ENCODE measurements around the gene TRRAP. TPM values are rescaled to one million over a fixed set of nuclear protein-coding genes. Genes with fewer than 3 reads are reported as not detected.

The TRRAP gene
- total RNA-seq, 1 donor = 25.4 TPM

GRCh38 chr7:98970016-98970615, 91.8 kb downstream of the TRRAP start:
- Histone ChIP-seq H3K4me3 (ENCODE audit: low read length) (no peak overlapping the region), H3K4me1 (ENCODE audit: insufficient read depth, low read length) (no peaks in the 10 kb centered on the region), H3K9me3 (ENCODE audit: low read depth, low read length) (no peaks in the 10 kb centered on the region), H3K27me3 (ENCODE audit: insufficient read depth, low read length) (no peaks in the 10 kb centered on the region)

GRCh38 chr7:98970805-98971204, 92.5 kb downstream of the TRRAP start:
- Histone ChIP-seq H3K27me3 (ENCODE audit: insufficient read depth, low read length) (no peaks in the 10 kb centered on the region), H3K4me3 (ENCODE audit: low read length) (no peak overlapping the region), H3K4me1 (ENCODE audit: insufficient read depth, low read length) (no peaks in the 10 kb centered on the region), H3K9me3 (ENCODE audit: low read depth, low read length) (no peaks in the 10 kb centered on the region)

DNA sequence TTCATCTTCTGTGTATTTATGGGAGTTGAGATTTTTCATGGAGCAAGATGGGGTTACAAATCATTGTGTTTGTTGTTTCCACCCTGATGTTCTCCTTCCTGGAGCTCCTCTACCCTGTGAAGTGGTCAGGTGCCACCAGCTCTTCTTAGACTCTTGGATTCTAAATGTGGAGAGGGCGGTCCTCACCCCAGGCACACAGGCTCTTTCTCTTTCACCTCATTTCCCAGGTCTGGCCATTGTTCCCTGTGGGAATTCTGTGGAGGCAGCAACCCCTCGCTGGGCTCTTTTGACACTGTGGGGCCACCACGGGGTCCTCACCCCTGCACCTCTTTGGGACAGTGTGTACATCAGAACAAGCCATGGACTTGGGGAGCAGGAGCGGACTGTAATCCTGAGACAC, 95.9 kb downstream of the TRRAP start:
- H3K4me3 ChIP-seq (ENCODE audit: low read length) = no peak overlapping the region
- H3K9me3 ChIP-seq (ENCODE audit: low read depth, low read length) = no peaks in the 10 kb centered on the region
- no peaks in the 10 kb centered on the region for H3K27me3 ChIP-seq (ENCODE audit: insufficient read depth, low read length)
- H3K4me1 ChIP-seq (ENCODE audit: insufficient read depth, low read length) = no peaks in the 10 kb centered on the region

- Histone ChIP-seq H3K9me3 (ENCODE audit: low read depth, low read length) (no peaks in the 10 kb centered on the region), H3K4me3 (ENCODE audit: low read length) (no peak overlapping the region), H3K4me1 (ENCODE audit: insufficient read depth, low read length) (no peaks in the 10 kb centered on the region), H3K27me3 (ENCODE audit: insufficient read depth, low read length) (no peaks in the 10 kb centered on the region)
Measured at GRCh38 chr7:98974906-98975816, 96.8 kb downstream of the TRRAP start.

- Histone ChIP-seq H3K27me3 (ENCODE audit: insufficient read depth, low read length) (no peaks in the 10 kb centered on the region), H3K4me1 (ENCODE audit: insufficient read depth, low read length) (no peaks in the 10 kb centered on the region), H3K9me3 (ENCODE audit: low read depth, low read length) (no peaks in the 10 kb centered on the region), H3K4me3 (ENCODE audit: low read length) (no peak overlapping the region)
Measured at GRCh38 chr7:98976396-98977185, 98.3 kb downstream of the TRRAP start.

GRCh38 chr7:98978672-98979071, 100.3 kb downstream of the TRRAP start:
- no peaks in the 10 kb centered on the region for H3K4me1 ChIP-seq (ENCODE audit: insufficient read depth, low read length)
- H3K27me3 ChIP-seq (ENCODE audit: insufficient read depth, low read length) = no peaks in the 10 kb centered on the region
- H3K4me3 ChIP-seq (ENCODE audit: low read length) = no peak overlapping the region

GRCh38 chr7:98981701-98982100, 103.4 kb downstream of the TRRAP start:
- no peaks in the 10 kb centered on the region for H3K4me1 ChIP-seq (ENCODE audit: insufficient read depth, low read length)
- H3K4me3 ChIP-seq (ENCODE audit: low read length) = no peak overlapping the region
- no peaks in the 10 kb centered on the region for H3K27me3 ChIP-seq (ENCODE audit: insufficient read depth, low read length)
- H3K9me3 ChIP-seq (ENCODE audit: low read depth, low read length) = no peaks in the 10 kb centered on the region

More at GRCh38 chr7:98978672-98979071, 100.3 kb downstream of the TRRAP start:
- H3K9me3 ChIP-seq (ENCODE audit: low read depth, low read length) = no peaks in the 10 kb centered on the region

DNA sequence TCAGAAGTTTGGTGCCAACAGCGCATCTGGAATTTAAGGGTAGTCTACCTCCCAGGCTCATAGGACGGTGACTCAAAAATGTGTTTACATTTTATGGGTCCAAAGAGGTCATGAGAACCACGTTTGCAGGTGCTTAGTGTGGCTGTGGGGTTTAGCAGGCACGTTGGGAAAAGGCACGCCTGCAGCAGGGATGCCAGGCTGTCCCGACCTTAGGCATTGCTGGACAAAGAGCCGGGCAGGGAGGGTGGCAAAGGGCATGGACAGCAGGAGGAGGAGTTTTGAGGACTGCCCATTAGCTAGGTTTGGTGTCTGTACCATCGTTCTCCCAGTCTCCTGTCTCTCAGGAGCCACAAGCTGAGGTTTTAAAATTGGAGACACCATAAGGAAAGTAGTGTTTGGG, 104.4 kb downstream of the TRRAP start:
- Histone ChIP-seq H3K27me3 (ENCODE audit: insufficient read depth, low read length) (no peaks in the 10 kb centered on the region), H3K9me3 (ENCODE audit: low read depth, low read length) (no peaks in the 10 kb centered on the region), H3K4me1 (ENCODE audit: insufficient read depth, low read length) (no peaks in the 10 kb centered on the region), H3K4me3 (ENCODE audit: low read length) (no peak overlapping the region)

DNA sequence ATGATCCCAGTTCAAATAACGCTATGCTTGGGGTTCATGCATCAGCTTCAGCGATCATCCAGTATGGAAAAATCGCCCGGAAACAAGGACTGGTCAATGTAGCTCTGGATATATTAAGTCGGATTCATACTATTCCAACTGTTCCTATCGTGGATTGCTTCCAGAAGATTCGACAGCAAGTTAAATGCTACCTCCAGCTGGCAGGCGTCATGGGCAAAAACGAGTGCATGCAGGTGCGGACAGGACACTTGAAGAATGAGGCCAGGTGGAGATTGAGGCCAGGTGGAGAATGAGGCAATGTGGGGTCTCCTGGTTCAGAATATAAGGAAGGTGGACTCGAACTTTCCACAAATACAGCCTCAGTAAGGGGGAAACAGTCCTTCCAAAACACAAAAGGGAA, 105.8 kb downstream of the TRRAP start:
- Histone ChIP-seq H3K4me3 (ENCODE audit: low read length) (no peak overlapping the region), H3K9me3 (ENCODE audit: low read depth, low read length) (no peaks in the 10 kb centered on the region), H3K27me3 (ENCODE audit: insufficient read depth, low read length) (no peaks in the 10 kb centered on the region), H3K4me1 (ENCODE audit: insufficient read depth, low read length) (no peaks in the 10 kb centered on the region)

DNA sequence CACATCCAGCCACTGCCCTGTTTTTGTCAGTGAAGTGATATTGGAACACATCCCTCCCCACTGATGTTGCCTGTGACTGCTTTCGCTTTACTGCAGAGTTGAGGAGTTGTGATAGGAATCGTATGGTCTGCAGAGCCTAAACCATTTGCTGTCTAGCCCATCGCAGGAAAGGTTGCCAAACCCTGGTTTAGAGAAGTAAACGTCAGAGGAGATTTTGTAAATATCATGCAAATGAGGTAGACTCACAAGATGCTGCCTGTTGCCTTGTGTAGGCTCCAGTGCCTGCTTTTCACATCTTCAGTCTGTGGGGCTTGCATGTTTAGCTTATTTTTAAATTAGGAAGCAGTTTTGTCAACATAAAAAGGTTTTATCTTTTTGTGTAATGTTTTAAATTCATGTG, 107.1 kb downstream of the TRRAP start:
- Histone ChIP-seq H3K27me3 (ENCODE audit: insufficient read depth, low read length) (no peaks in the 10 kb centered on the region), H3K9me3 (ENCODE audit: low read depth, low read length) (no peaks in the 10 kb centered on the region), H3K4me1 (ENCODE audit: insufficient read depth, low read length) (no peaks in the 10 kb centered on the region), H3K4me3 (ENCODE audit: low read length) (no peak overlapping the region)

- no peaks in the 10 kb centered on the region for H3K4me1 ChIP-seq (ENCODE audit: insufficient read depth, low read length)
Measured at GRCh38 chr7:98985945-98986344, 107.6 kb downstream of the TRRAP start.

DNA sequence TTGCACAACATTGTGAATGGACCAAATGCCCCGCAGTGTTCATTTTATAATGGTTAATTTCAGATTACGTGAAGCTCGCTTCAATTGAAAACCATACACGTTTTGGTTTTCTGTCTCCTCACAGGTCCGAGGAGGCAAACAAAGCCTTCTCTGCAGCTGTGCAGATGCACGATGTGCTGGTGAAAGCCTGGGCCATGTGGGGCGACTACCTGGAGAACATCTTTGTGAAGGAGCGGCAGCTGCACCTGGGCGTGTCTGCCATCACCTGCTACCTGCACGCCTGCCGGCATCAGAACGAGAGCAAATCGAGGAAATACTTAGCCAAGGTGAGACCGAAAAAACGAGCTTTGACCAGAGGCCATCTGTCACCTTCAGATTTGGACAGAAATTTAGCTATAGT, 110.3 kb downstream of the TRRAP start:
- H3K4me3 ChIP-seq (ENCODE audit: low read length) = no peak overlapping the region
- no peaks in the 10 kb centered on the region for H3K4me1 ChIP-seq (ENCODE audit: insufficient read depth, low read length)
- no peaks in the 10 kb centered on the region for H3K27me3 ChIP-seq (ENCODE audit: insufficient read depth, low read length)
- no peaks in the 10 kb centered on the region for H3K9me3 ChIP-seq (ENCODE audit: low read depth, low read length)

More at GRCh38 chr7:98985945-98986344, 107.6 kb downstream of the TRRAP start:
- H3K9me3 ChIP-seq (ENCODE audit: low read depth, low read length) = no peaks in the 10 kb centered on the region
- H3K27me3 ChIP-seq (ENCODE audit: insufficient read depth, low read length) = no peaks in the 10 kb centered on the region
- no peak overlapping the region for H3K4me3 ChIP-seq (ENCODE audit: low read length)

GRCh38 chr7:98990356-98990755, 112.0 kb downstream of the TRRAP start:
- Histone ChIP-seq H3K4me3 (ENCODE audit: low read length) (no peak overlapping the region), H3K4me1 (ENCODE audit: insufficient read depth, low read length) (no peaks in the 10 kb centered on the region), H3K27me3 (ENCODE audit: insufficient read depth, low read length) (no peaks in the 10 kb centered on the region), H3K9me3 (ENCODE audit: low read depth, low read length) (no peaks in the 10 kb centered on the region)

DNA sequence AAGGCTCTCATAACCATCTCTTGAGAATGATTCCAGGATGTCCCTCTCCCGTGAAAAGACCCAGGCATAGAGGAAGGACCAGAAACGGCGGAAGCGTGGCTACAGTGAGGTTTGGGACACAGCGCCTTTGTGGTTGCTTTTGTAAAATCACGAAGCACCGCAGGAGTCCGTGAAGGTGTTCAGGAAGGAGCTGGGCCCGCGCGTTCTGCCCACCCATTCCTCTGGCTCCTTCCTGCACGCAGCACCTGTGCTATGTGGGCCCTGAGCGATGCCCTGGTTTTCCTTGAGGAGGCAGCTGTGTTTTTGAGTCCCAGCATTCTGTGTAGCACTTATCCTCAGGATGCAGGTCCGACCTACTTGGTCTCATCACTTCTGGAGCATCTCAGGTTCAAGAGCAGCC, 112.8 kb downstream of the TRRAP start:
- H3K4me1 ChIP-seq (ENCODE audit: insufficient read depth, low read length) = no peaks in the 10 kb centered on the region
- H3K27me3 ChIP-seq (ENCODE audit: insufficient read depth, low read length) = no peaks in the 10 kb centered on the region
- H3K9me3 ChIP-seq (ENCODE audit: low read depth, low read length) = no peaks in the 10 kb centered on the region
- no peak overlapping the region for H3K4me3 ChIP-seq (ENCODE audit: low read length)

- Histone ChIP-seq H3K9me3 (ENCODE audit: low read depth, low read length) (no peaks in the 10 kb centered on the region), H3K4me3 (ENCODE audit: low read length) (no peak overlapping the region), H3K27me3 (ENCODE audit: insufficient read depth, low read length) (no peaks in the 10 kb centered on the region), H3K4me1 (ENCODE audit: insufficient read depth, low read length) (no peaks in the 10 kb centered on the region)
Measured at GRCh38 chr7:98992076-98992475, 113.7 kb downstream of the TRRAP start.
